Nephron (organoid): ENCODE results near the gene ARID3A.

Experiments
- H3K27ac Mint-ChIP-seq, 3 experiments: 2 replicates each; pipeline ENCODE4 v1.8.0; 2020; ENCODE audit warnings: mixed read lengths in 3 of 3, mild to moderate bottlenecking in 2 of 3, moderate library complexity in 1 of 3
- H3K27me3 Mint-ChIP-seq: 2 replicates; pipeline ENCODE4 v1.8.0; 2021; ENCODE audit warnings: low read depth, mild to moderate bottlenecking, moderate library complexity, mixed read lengths
- H3K36me3 Mint-ChIP-seq: 2 replicates; pipeline ENCODE4 v1.8.0; 2020; ENCODE audit warnings: low read depth, mixed read lengths
- H3K4me1 Mint-ChIP-seq: 2 replicates; pipeline ENCODE4 v1.8.0; 2020; ENCODE audit warnings: mixed read lengths
- H3K4me3 Mint-ChIP-seq, 3 experiments: 2 replicates each; pipeline ENCODE4 v1.8.0; 2020; ENCODE audit warnings: mild to moderate bottlenecking in 3 of 3, mixed read lengths in 3 of 3, moderate library complexity in 2 of 3
- H3K9me3 Mint-ChIP-seq: 2 replicates; pipeline ENCODE4 v1.8.0; 2020; ENCODE audit warnings: mixed read lengths
- TF ChIP-seq, protein P1 (sequence below), 3 experiments: fragments of 200-600 bp; sonication (generic); IDR thresholded peaks; one replicate each; pipeline ENCODE4 v1.5.0; 2021; ENCODE audit warnings: antibody characterized with exemption in 3 of 3; ENCODE audit not compliant: unreplicated experiment in 3 of 3

ARID3A gene

DNA sequence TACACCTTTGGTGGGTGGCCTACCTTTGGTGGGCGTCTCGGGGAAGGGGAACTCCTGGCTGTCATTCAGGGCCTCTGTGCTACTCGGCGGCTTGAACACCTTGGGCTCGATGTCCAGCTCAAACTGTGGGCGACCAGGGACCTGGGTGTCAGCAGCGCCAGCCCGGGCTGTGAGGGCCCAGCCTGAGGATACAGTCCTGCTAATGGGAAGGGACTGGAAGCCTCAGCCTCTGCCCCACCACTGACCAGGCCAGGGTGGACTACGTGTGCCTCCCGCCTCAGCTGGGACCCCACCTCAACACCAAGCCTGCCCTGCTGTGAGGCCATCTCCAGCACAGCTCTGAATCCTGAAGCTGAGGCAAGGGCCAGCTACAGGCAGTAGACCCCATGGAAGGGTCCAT lies 87.4 kb downstream of the ARID3A start:
- TF ChIP-seq, protein P1, sequence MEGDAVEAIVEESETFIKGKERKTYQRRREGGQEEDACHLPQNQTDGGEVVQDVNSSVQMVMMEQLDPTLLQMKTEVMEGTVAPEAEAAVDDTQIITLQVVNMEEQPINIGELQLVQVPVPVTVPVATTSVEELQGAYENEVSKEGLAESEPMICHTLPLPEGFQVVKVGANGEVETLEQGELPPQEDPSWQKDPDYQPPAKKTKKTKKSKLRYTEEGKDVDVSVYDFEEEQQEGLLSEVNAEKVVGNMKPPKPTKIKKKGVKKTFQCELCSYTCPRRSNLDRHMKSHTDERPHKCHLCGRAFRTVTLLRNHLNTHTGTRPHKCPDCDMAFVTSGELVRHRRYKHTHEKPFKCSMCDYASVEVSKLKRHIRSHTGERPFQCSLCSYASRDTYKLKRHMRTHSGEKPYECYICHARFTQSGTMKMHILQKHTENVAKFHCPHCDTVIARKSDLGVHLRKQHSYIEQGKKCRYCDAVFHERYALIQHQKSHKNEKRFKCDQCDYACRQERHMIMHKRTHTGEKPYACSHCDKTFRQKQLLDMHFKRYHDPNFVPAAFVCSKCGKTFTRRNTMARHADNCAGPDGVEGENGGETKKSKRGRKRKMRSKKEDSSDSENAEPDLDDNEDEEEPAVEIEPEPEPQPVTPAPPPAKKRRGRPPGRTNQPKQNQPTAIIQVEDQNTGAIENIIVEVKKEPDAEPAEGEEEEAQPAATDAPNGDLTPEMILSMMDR (IDR thresholded peaks at IDR 0.05; ENCODE audit: unreplicated experiment in 3 of 3): no peak
- H3K27ac Mint-ChIP-seq: no peak overlapping the region
- H3K4me1 Mint-ChIP-seq: peaks cover 9% of the 10 kb centered on the region
- H3K27me3 Mint-ChIP-seq: no peaks in the 10 kb centered on the region
- H3K36me3 Mint-ChIP-seq: no peaks in the 10 kb centered on the region
- H3K4me3 Mint-ChIP-seq: no peak overlapping the region
- no peaks in the 10 kb centered on the region for H3K9me3 Mint-ChIP-seq

DNA sequence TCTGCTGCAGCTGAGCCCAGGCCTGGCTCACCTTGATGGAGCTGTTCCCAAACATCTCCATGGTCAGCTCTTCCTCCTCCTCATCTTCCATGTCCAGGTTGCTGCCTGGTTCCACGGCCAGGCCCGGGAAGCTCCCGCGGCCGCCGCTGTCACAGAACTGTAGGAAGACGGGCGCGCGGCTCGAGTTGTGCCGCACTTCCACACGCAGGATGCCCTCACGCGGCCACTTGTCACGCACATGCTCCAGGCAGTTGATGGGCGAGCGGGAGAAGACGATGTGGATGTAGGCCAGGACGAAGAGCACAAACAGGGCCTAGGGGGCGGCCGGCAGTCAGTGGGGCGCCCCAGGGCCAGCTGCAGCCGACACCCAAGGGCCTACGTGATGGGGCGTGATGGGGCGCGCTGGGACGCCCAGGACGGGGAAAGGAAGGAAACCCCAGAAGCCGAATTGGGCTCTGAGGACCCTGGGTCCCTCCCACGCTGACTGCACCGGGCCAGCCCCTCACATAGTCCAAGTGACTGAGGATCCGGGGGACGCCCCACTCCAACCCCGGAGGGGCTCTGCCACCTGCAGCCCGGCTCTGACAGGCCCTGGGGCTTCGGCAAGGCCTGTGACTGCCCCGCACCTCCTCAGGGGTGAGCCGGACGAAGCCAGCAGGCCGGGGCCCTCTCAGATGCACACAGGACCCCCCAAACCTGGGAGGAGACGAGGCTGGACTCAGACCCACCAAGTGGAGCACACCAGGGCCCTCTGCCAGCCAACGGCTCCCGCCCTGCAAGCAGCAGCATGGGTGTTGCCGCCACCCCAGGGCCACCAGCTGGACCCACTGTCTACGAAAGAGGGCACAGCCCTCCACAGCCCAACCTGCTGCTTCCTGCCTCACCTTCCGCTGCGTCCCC lies 88.6 kb downstream of the ARID3A start:
- peaks cover 9% of the 10 kb centered on the region for H3K4me1 Mint-ChIP-seq
- no peaks in the 10 kb centered on the region for H3K36me3 Mint-ChIP-seq
- no peak overlapping the region for H3K27ac Mint-ChIP-seq
- no peaks in the 10 kb centered on the region for H3K9me3 Mint-ChIP-seq
- TF ChIP-seq, protein P1 (IDR thresholded peaks at IDR 0.05; ENCODE audit: unreplicated experiment in 3 of 3): no peak
- no peak overlapping the region for H3K4me3 Mint-ChIP-seq
- no peaks in the 10 kb centered on the region for H3K27me3 Mint-ChIP-seq

DNA sequence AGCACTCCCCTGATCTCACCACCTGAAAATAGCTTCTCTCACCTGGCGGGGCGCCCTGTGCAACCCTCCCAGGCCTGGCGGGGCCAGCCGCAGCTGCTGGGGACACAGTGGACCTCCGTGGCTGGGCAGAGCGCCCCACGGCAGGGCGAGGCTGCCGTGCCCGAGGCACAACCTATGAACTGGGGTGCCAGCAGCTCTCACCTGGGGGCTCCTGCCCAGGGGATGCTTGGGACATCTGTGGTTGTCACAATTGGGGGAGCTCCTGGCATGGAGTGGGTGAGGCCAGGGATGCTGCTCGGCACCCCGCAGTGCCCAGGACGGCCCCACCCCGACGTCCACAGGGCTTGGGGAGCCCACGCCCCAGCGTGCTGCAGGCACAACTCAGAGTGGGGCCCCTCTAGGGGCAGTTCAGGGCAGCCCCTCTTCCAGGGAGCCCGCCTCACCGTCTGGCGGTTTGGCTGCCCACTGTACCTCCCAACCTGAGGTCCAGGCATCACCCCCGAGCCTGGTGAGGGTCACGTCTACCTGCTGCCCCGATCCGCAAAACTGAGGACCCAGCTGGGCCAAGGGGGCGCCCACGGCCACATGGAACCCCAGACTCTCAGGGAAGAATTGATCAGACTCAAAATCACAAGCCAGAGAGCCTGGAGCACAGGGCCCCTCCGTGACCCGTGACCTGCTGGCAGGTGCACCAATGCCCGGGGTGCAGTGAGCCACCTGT lies 89.4 kb downstream of the ARID3A start:
- peaks cover 9% of the 10 kb centered on the region for H3K4me1 Mint-ChIP-seq
- peak overlapping the region in 1 of 3 experiments; percentile 66 for H3K4me3 Mint-ChIP-seq
- no peaks in the 10 kb centered on the region for H3K36me3 Mint-ChIP-seq
- peak overlapping the region in 2 of 3 experiments; percentile 65 to 81 for H3K27ac Mint-ChIP-seq
- no peaks in the 10 kb centered on the region for H3K27me3 Mint-ChIP-seq
- no peaks in the 10 kb centered on the region for H3K9me3 Mint-ChIP-seq
- TF ChIP-seq, protein P1 (IDR thresholded peaks at IDR 0.05; ENCODE audit: unreplicated experiment in 3 of 3): no peak

DNA sequence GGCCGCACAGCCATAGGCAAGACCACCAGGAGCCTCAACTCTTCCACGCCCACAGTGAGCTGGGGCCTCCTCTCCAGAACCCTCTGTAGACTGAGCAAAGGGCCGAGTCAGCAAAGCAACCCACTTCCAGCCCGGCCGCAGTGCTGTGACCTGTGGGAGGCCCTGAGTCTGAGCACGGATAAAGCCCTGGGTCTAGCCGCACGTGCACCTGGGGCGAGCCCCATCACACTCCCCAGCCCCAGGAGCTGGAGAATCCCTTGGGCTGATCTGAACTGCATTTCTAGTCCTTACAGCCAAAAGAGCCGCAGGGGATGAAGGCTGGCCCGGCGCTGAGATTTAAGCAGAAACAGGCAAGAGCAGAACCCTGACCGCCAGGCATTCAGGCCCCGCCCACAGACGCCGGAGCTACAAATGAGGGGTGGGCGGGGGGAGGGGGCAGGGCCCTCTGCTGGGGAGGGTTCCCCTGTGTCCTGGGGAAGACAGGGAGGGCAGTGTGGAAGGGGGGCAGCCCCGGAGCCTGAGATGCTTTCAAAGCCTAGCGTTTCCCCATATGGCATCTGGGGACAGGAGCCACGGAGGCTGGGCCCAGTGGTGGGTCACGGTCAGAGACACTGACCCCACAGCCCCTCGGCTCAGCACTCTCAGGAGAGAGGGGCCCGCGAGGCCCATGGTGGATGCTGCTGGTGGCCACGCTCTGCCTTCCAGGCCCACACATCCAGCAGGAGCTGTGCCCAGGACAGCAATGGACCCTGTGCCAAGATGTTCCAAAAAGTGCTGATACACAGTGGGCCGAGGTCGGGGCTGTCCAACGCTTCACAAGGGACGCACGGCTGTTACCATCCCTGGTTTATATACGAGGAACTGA lies 90.2 kb downstream of the ARID3A start:
- H3K4me3 Mint-ChIP-seq: peak overlapping the region; percentile 66 to 75 (median 67)

DNA sequence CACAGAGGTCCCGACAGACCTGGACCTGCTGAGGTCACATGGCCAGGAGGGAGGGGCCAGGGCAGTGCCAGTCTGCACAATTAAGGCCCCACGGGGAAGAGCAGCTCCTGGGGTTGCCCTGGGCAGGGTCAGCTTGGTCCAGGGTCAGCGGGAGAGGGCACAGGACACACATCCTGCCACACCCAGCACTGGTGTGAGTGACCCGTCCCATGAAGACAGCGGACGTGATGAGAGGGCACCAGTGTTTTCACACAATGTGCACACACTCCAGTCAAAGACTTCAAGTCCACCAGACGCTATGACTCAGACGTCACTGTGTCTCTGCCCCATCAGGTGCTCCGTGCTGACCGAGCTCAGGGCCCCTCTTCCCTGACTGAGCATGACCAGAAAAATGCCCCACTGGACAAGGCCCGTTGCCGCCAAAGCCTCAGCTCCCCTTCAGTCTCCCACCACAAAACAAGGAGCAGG lies 90.8 kb downstream of the ARID3A start:
- Mint-ChIP-seq H3K27ac (peak overlapping the region; percentile 48 to 83 (median 81)), H3K4me1 (peaks cover 16% of the 10 kb centered on the region), H3K4me3 (peak overlapping the region; percentile 66 to 75 (median 75)), H3K27me3 (peaks cover 3% of the 10 kb centered on the region), H3K9me3 (no peaks in the 10 kb centered on the region), H3K36me3 (no peaks in the 10 kb centered on the region)
- TF ChIP-seq, protein P1 (IDR thresholded peaks at IDR 0.05; ENCODE audit: unreplicated experiment in 3 of 3): no peak

More for the DNA sequence above, 90.2 kb downstream of the ARID3A start:
- Mint-ChIP-seq H3K27me3 (no peaks in the 10 kb centered on the region), H3K9me3 (no peaks in the 10 kb centered on the region), H3K27ac (peak overlapping the region in 2 of 3 experiments; percentile 65 to 81), H3K36me3 (no peaks in the 10 kb centered on the region), H3K4me1 (peaks cover 9% of the 10 kb centered on the region)
- TF ChIP-seq, protein P1 (IDR thresholded peaks at IDR 0.05; ENCODE audit: unreplicated experiment in 3 of 3): no peak
